Choroid plexus epithelial cell (primary cell): ENCODE measurements around the gene ACOX3.

ENCODE experiments used
- DNase-seq: peaks from one replicate; pipeline ENCODE4 v3.0.0-alpha.2; 2010; ENCODE audit warnings: low read depth
- H3K4me3 ChIP-seq: 2 replicates; pipeline ENCODE4 v1.5.1; 2011; ENCODE audit warnings: low read depth, mild to moderate bottlenecking, control low read depth, low read length, moderate library complexity
- CTCF ChIP-seq: conservative IDR thresholded peaks from 2 replicates; pipeline ENCODE4 v1.5.1; 2011; ENCODE audit warnings: low read depth, mild to moderate bottlenecking, control low read depth, inconsistent platforms, low read length, moderate library complexity

ACOX3 gene

DNA sequence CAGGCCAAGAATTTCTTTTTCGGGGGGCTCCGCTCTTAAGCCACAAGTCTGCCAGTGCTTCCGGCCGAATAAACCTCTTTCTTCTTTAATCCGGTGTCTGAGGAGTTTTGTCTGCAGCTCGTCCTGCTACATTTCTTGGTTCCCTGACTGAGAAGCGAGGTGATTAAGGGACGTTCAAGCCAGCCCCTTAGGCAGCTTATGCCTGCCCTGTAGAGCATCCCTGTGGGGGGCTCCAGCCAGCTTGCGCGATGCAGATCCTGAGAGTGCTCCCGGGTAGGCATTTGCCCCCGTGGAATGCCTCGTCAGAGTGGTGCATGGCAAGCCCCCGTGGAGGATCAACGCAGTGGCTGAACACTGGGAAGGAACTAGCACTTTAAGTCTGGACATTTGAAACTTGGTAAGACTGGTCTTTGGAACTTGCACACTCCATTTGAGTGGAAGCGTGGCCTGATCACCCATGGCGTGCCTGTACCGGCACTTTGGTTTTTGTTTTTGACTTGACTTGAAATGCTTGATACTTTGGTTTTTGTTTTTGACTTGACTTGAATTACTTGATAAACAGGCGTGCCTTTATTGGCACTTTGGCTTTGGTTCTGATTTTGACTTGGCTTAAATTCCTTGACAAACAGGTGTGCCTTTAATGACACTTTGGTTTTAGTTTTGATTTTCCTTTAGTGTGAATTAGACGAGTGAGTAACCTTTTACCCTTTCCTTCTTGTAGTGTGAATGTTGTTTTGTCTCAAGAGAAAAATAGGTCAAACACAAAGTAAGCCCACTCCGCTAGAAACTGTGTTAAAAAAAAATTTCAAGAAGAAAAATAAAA lies 6.1 kb downstream of the ACOX3 start:
- H3K4me3 ChIP-seq: peak overlapping the region; percentile 28
- no peak for DNase-seq
- TF ChIP-seq CTCF: no peak

DNA sequence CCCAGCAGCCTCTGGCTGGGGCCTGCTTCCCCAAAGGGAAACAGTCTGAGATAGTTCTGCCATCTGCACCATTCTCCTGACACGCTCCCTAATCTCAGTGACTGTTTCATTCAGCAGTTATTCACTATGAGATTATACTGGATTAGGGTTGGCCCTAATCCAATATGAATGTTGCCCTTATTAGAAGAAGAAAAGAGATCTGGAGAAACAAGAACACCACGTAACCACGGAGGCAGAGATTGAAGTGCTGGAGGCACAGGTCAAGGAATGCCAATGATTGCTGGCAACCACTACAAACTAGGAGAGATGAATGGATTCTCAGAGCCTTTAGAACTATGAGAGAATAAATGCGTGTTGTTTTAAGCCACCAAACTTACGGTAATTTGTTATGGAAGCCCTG lies 7.4 kb downstream of the ACOX3 start:
- no peak for TF ChIP-seq CTCF

DNA sequence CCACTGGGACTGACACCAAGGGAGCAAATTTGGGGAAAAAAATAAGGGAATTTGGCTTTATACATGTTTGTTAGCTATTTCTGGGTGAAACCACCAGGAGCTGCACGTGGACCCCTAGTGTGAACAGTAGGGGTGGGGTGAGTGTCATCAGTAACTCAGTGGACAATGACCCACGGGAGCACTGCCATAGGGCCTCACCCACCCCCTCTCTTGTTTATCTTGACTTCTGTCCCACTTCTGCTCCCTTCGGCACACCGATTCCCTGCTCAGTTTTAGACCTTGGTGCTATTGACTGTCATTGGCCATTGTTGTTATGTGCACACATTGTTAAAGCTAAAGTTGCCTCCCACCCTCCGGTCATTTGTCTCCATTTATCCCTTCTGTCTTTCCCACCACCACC lies 9.0 kb downstream of the ACOX3 start:
- no peak for TF ChIP-seq CTCF

More for the DNA sequence above, 7.4 kb downstream of the ACOX3 start:
- no peak overlapping the region for H3K4me3 ChIP-seq
- no peak for DNase-seq

GRCh38 chr4:8428288-8429097 lies 12.0 kb downstream of the ACOX3 start:
- peak; percentile 71 for TF ChIP-seq CTCF
- DNase-seq: peak; percentile 86
- peak overlapping the region; percentile 62 for H3K4me3 ChIP-seq

More for the DNA sequence above, 9.0 kb downstream of the ACOX3 start:
- no peak for DNase-seq
- no peak overlapping the region for H3K4me3 ChIP-seq

DNA sequence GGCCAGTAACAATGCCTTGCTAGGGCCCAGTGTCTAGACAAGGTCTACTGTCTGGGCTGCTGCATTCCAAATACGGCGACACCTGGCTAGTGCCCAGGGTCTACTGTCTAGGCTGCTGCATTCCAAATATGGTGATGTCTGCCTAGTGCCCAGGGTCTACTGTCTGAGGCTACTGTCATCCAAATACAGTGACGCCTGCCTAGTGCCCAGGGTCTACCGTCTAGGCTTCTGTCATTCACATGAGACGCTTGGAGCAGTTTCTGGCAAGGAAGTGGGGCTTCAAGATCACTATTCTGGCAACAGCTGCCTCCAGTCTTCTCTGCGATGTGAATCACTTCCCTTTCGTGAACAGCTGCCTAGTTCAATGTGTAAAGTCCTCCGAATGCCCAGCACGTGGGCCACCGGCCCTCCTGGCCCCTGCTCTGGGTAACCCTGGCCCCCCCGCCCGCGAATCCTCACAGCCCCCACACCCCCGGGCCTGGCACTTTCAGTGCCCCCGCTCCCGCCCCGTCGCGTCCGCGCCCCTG lies 12.7 kb downstream of the ACOX3 start:
- DNase-seq: peak; percentile 52
- no peak for TF ChIP-seq CTCF
- peak overlapping the region; percentile 62 for H3K4me3 ChIP-seq

DNA sequence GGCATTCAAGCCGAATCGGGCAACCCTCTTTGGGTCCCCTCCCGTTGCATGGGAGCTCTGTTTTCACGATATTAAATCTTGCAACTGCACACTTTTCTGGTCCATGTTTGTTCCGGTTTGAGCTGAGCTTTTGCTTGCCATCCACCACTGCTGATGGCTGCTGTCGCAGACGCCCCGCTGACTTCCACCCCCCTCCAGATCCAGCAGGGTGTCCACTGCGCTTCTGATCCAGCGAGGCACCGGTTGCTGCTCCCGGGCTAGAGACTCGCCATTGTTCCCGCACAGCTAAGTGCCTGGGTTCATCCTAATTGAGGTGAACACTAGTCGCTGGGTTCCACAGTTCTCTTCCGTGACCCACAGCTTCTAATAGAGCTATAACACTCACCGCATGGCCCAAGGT lies 13.3 kb downstream of the ACOX3 start:
- no peak for TF ChIP-seq CTCF
- DNase-seq: no peak
- peak overlapping the region; percentile 62 for H3K4me3 ChIP-seq
